ENCODE measurements around the gene HECTD1. TPM values are rescaled to one million over a fixed set of nuclear protein-coding genes. Genes with fewer than 3 reads are reported as not detected.

The HECTD1 gene
- total and polyA plus RNA-seq, 9 of the 15 experiments (the other 6 are each of a cell fraction or from before 2014, with no cell fraction given): 27.9 to 111 (median 78.1) TPM

- peak in 1 of 2 experiments; percentile 82; a peak in 2 of 4 replicates for TF ChIP-seq MLLT1 (IDR thresholded peaks at IDR 0.05)
- TF ChIP-seq ARID1B (IDR thresholded peaks at IDR 0.05): peak; percentile 42; the same call in 1 of the 2 replicates
- peak; percentile 17 for TF ChIP-seq CHD1 (IDR thresholded peaks at IDR 0.05; ENCODE audit: low read length)
- TF ChIP-seq ZBED1 (IDR thresholded peaks at IDR 0.05): no peak
- no peak for TF ChIP-seq KHSRP (IDR thresholded peaks at IDR 0.05)
- no peak for TF ChIP-seq ILF3 (IDR thresholded peaks at IDR 0.05; ENCODE audit: borderline replicate concordance)
- no peak for TF ChIP-seq ZNF512 (tag; IDR thresholded peaks at IDR 0.05)
- TF ChIP-seq CC2D1A (IDR thresholded peaks at IDR 0.05): no peak
- peak; percentile 74; the same call in 1 of the 2 replicates for TF ChIP-seq MXI1 (IDR thresholded peaks at IDR 0.05; ENCODE audit: low read depth, low read length)
- no peak for TF ChIP-seq PCBP1 (IDR thresholded peaks at IDR 0.05; ENCODE audit: low read depth, low read length, poor library complexity, severe bottlenecking)
- no peak for TF ChIP-seq PHF21A (IDR thresholded peaks at IDR 0.05; ENCODE audit: borderline replicate concordance, low read depth)
Measured at GRCh38 chr14:31205681-31206535, 1.7 kb downstream of the HECTD1 start (continued).

All from K562 (cell line).